GM21529 (cell line): ENCODE measurements around the gene CXCL9.
A peak's percentile ranks its signal among the peaks of the same experiment; 100 is the strongest.
"Not testable (repeated sequence)": the region's sequence is repeated elsewhere in the genome, so short reads cannot be mapped to it uniquely, and the experiment has no call there.

Source experiments
- ATAC-seq: cut with Tn5 transposase; IDR thresholded peaks from one replicate; pipeline ENCODE4 v1.9.1; 2021; ENCODE audit not compliant: unreplicated experiment

The CXCL9 gene

GRCh38 chr4:76012388-76012801 lies 5.1 kb upstream of the CXCL9 start:
- no peak for ATAC-seq

GRCh38 chr4:76011700-76012387 lies 4.5 kb upstream of the CXCL9 start:
- ATAC-seq: peak; percentile 71

- ATAC-seq: no peak
These were observed 3.8 kb upstream of the CXCL9 start for GRCh38 chr4:76011018-76011670.

GRCh38 chr4:76010576-76010975 lies 3.3 kb upstream of the CXCL9 start:
- no peak for ATAC-seq

GRCh38 chr4:76009311-76009710 lies 2.0 kb upstream of the CXCL9 start:
- ATAC-seq: no peak

- no peak for ATAC-seq
These were observed 3.7 kb downstream of the CXCL9 start for GRCh38 chr4:76003620-76004019.

GRCh38 chr4:76003035-76003434 lies 4.3 kb downstream of the CXCL9 start:
- no peak for ATAC-seq

- no peak for ATAC-seq
These were observed 5.1 kb downstream of the CXCL9 start for GRCh38 chr4:76002176-76002575.

- ATAC-seq: no peak
These were observed 5.6 kb downstream of the CXCL9 start for GRCh38 chr4:76001700-76002099.

GRCh38 chr4:76000279-76000678 lies 7.0 kb downstream of the CXCL9 start:
- ATAC-seq: no peak

GRCh38 chr4:75998525-75999147 lies 8.7 kb downstream of the CXCL9 start:
- not testable (repeated sequence) for ATAC-seq

GRCh38 chr4:75997946-75998345 lies 9.4 kb downstream of the CXCL9 start:
- ATAC-seq: no peak

- ATAC-seq: no peak
These were observed 10.2 kb downstream of the CXCL9 start for GRCh38 chr4:75997081-75997480.

- ATAC-seq: no peak
These were observed 11.6 kb downstream of the CXCL9 start for GRCh38 chr4:75995727-75996126.

GRCh38 chr4:75992462-75992861 lies 14.8 kb downstream of the CXCL9 start:
- no peak for ATAC-seq

GRCh38 chr4:75989846-75990528 lies 17.3 kb downstream of the CXCL9 start:
- no peak for ATAC-seq

GRCh38 chr4:75985116-75985515 lies 22.2 kb downstream of the CXCL9 start:
- no peak for ATAC-seq

GRCh38 chr4:75980576-75980975 lies 26.7 kb downstream of the CXCL9 start:
- ATAC-seq: no peak

- ATAC-seq: no peak
These were observed 31.1 kb downstream of the CXCL9 start for GRCh38 chr4:75976177-75976576.

- ATAC-seq: no peak
These were observed 33.5 kb downstream of the CXCL9 start for GRCh38 chr4:75973766-75974165.

- no peak for ATAC-seq
These were observed 39.2 kb downstream of the CXCL9 start for GRCh38 chr4:75968084-75968483.

- ATAC-seq: no peak
These were observed 43.8 kb downstream of the CXCL9 start for GRCh38 chr4:75963558-75963957.
